ENCODE data around the gene NLGN1.

The NLGN1 gene

GRCh38 chr3:173618703-173619102, 221.2 kb downstream of the NLGN1 start:
- no peak overlapping the region for H3K4me3 ChIP-seq (ENCODE audit: low read depth, low read length)
- TF ChIP-seq, protein P1, sequence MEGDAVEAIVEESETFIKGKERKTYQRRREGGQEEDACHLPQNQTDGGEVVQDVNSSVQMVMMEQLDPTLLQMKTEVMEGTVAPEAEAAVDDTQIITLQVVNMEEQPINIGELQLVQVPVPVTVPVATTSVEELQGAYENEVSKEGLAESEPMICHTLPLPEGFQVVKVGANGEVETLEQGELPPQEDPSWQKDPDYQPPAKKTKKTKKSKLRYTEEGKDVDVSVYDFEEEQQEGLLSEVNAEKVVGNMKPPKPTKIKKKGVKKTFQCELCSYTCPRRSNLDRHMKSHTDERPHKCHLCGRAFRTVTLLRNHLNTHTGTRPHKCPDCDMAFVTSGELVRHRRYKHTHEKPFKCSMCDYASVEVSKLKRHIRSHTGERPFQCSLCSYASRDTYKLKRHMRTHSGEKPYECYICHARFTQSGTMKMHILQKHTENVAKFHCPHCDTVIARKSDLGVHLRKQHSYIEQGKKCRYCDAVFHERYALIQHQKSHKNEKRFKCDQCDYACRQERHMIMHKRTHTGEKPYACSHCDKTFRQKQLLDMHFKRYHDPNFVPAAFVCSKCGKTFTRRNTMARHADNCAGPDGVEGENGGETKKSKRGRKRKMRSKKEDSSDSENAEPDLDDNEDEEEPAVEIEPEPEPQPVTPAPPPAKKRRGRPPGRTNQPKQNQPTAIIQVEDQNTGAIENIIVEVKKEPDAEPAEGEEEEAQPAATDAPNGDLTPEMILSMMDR (IDR thresholded peaks at IDR 0.05; ENCODE audit: insufficient read depth, low read depth, low read length, missing control alignments) = no peak
- no peak for DNase-seq (ENCODE audit: low read depth)

DNA sequence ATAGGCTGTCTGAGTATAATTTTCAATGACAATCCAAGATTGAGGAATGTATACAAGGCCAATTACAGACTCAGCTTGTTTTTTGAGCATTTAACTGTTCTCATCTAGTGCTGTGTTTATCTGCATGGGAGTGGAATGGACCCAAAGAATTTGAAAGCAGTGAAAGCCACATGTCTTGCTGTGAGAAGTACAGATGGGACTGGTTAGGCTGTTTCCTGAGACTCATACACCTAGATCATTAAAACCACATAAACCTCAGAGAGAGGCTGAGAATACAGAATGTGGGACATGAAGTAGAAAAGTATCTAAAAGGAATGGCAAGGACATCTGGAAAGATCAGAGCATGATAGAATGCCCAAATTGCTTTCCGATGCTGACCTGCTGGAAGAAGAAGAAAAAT, 224.6 kb downstream of the NLGN1 start:
- DNase-seq (ENCODE audit: low read depth) = no peak
- H3K4me3 ChIP-seq (ENCODE audit: low read depth, low read length) = no peak overlapping the region
- TF ChIP-seq, protein P1 (IDR thresholded peaks at IDR 0.05; ENCODE audit: insufficient read depth, low read depth, low read length, missing control alignments) = no peak

- DNase-seq (ENCODE audit: low read depth) = no peak
- TF ChIP-seq, protein P1 (IDR thresholded peaks at IDR 0.05; ENCODE audit: insufficient read depth, low read depth, low read length, missing control alignments) = no peak
- no peak overlapping the region for H3K4me3 ChIP-seq (ENCODE audit: low read depth, low read length)
Observed at GRCh38 chr3:173624086-173624485, 226.5 kb downstream of the NLGN1 start.

DNA sequence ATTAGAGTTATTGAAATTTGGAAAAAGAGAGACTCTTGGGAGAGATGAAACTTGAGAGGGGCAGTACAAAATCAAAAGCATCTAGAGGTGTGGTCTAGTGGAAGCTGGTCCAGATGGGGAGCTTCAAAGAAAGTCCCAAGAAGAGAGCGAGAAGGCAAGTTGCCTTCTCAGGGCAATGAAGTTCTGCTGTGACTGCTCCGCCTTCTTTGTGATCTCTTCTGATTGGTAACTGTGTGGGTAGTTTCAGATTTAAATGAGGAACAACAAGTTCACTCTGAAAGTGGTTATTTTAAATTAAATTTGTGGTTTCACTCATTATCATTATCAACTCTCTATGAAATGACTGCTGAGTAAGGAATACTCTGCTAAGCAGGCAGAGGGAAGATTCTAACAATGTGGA, 233.3 kb downstream of the NLGN1 start:
- TF ChIP-seq, protein P1 (IDR thresholded peaks at IDR 0.05; ENCODE audit: insufficient read depth, low read depth, low read length, missing control alignments) = no peak

GRCh38 chr3:173632945-173633344, 235.4 kb downstream of the NLGN1 start:
- H3K4me3 ChIP-seq (ENCODE audit: low read depth, low read length) = no peak overlapping the region
- TF ChIP-seq, protein P1 (IDR thresholded peaks at IDR 0.05; ENCODE audit: insufficient read depth, low read depth, low read length, missing control alignments) = no peak
- no peak for DNase-seq (ENCODE audit: low read depth)

More for the DNA sequence above, 233.3 kb downstream of the NLGN1 start:
- no peak for DNase-seq (ENCODE audit: low read depth)
- no peak overlapping the region for H3K4me3 ChIP-seq (ENCODE audit: low read depth, low read length)

- H3K4me3 ChIP-seq (ENCODE audit: low read depth, low read length) = no peak overlapping the region
- no peak for DNase-seq (ENCODE audit: low read depth)
- TF ChIP-seq, protein P1 (IDR thresholded peaks at IDR 0.05; ENCODE audit: insufficient read depth, low read depth, low read length, missing control alignments) = no peak
Observed at GRCh38 chr3:173635826-173636225, 238.3 kb downstream of the NLGN1 start.

DNA sequence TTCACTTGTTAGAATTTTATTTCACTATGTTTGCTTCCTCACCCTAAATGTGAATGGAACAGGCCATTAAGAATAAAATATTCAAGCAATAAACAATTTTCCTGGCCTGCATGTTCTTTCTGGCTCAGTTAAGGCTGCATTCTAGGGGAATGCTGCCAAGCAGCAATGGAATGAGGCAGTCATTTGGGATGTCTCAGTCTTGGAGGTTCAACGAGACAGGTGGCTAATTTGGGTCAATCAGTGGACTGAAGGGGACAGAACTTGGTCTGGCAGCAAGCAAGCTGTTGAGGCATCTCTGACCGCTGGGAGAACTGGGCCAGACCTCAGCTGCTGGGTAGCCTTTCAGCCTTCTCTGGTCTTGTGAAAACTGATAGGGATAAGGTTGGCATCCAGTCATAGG, 241.6 kb downstream of the NLGN1 start:
- no peak overlapping the region for H3K4me3 ChIP-seq (ENCODE audit: low read depth, low read length)
- DNase-seq (ENCODE audit: low read depth) = no peak
- TF ChIP-seq, protein P1 (IDR thresholded peaks at IDR 0.05; ENCODE audit: insufficient read depth, low read depth, low read length, missing control alignments) = no peak

Measured in GM12865 (cell line).